T-helper 1 cell treated with Interleukin-12 subunit alpha and Interleukin-12 subunit beta and Interleukin-4 antibody, amounts not matched to agents 30 μg/mL and 1 μg/mL, for 36 hours (primary cell): Measurements from ENCODE around the gene FGF23.
"Not testable (repeated sequence)": the region's sequence is repeated elsewhere in the genome, so short reads cannot be mapped to it uniquely, and the experiment has no call there.

Experiments
- H3K27ac Mint-ChIP-seq: one replicate; pipeline ENCODE4 v1.8.0; 2021; ENCODE audit warnings: mild to moderate bottlenecking, mixed read lengths
- H3K27me3 Mint-ChIP-seq: one replicate; pipeline ENCODE4 v1.8.0; 2021; ENCODE audit warnings: low read depth, mixed read lengths
- H3K36me3 Mint-ChIP-seq: one replicate; pipeline ENCODE4 v1.8.0; 2021; ENCODE audit warnings: low read depth, mixed read lengths
- H3K4me1 Mint-ChIP-seq: one replicate; pipeline ENCODE4 v1.8.0; 2021; ENCODE audit warnings: low read depth, mixed read lengths
- H3K4me3 Mint-ChIP-seq: one replicate; pipeline ENCODE4 v1.8.0; 2021; ENCODE audit warnings: mild to moderate bottlenecking, moderate library complexity, mixed read lengths
- H3K9me3 Mint-ChIP-seq: one replicate; pipeline ENCODE4 v1.8.0; 2021; ENCODE audit warnings: mixed read lengths

The FGF23 gene

GRCh38 chr12:4379405-4379804 lies at the start of gene FGF23:
Gene FGF23 (minus strand): TSS chr12:4379712. CDS start chr12:4379582, 130 bp downstream.
- Mint-ChIP-seq H3K36me3 (no peaks in the 10 kb centered on the region), H3K9me3 (no peaks in the 10 kb centered on the region), H3K4me1 (no peaks in the 10 kb centered on the region), H3K4me3 (no peak within 1 kb of the TSS), H3K27me3 (peaks cover 43% of the 10 kb centered on the region), H3K27ac (no peak within 1 kb of the TSS)

GRCh38 chr12:4424422-4424821 lies 44.9 kb upstream of the FGF23 start:
- Mint-ChIP-seq H3K27me3 (peaks cover 6% of the 10 kb centered on the region), H3K4me3 (no peak overlapping the region), H3K4me1 (no peaks in the 10 kb centered on the region), H3K36me3 (no peaks in the 10 kb centered on the region), H3K27ac (no peak overlapping the region), H3K9me3 (no peaks in the 10 kb centered on the region)

GRCh38 chr12:4423528-4424195 lies 44.1 kb upstream of the FGF23 start:
- no peaks in the 10 kb centered on the region for H3K9me3 Mint-ChIP-seq
- H3K27me3 Mint-ChIP-seq, result peaks cover 5% of the 10 kb centered on the region
- no peak overlapping the region for H3K27ac Mint-ChIP-seq
- H3K4me1 Mint-ChIP-seq, result no peaks in the 10 kb centered on the region
- H3K36me3 Mint-ChIP-seq, result no peaks in the 10 kb centered on the region
- H3K4me3 Mint-ChIP-seq, result no peak overlapping the region

GRCh38 chr12:4422985-4423384 lies 43.5 kb upstream of the FGF23 start:
- no peak overlapping the region for H3K27ac Mint-ChIP-seq
- no peak overlapping the region for H3K4me3 Mint-ChIP-seq
- H3K27me3 Mint-ChIP-seq, result peaks cover 8% of the 10 kb centered on the region
- no peaks in the 10 kb centered on the region for H3K36me3 Mint-ChIP-seq
- H3K9me3 Mint-ChIP-seq, result no peaks in the 10 kb centered on the region
- H3K4me1 Mint-ChIP-seq, result no peaks in the 10 kb centered on the region

- H3K4me3 Mint-ChIP-seq, result no peak overlapping the region
- H3K27ac Mint-ChIP-seq, result no peak overlapping the region
- no peaks in the 10 kb centered on the region for H3K9me3 Mint-ChIP-seq
Measured at GRCh38 chr12:4421590-4422031, 42.1 kb upstream of the FGF23 start.

GRCh38 chr12:4420138-4420670 lies 40.7 kb upstream of the FGF23 start:
- no peak overlapping the region for H3K4me3 Mint-ChIP-seq
- H3K4me1 Mint-ChIP-seq, result peaks cover 9% of the 10 kb centered on the region
- peaks cover 19% of the 10 kb centered on the region for H3K27me3 Mint-ChIP-seq
- H3K9me3 Mint-ChIP-seq, result no peaks in the 10 kb centered on the region
- H3K36me3 Mint-ChIP-seq, result peaks cover 1% of the 10 kb centered on the region
- no peak overlapping the region for H3K27ac Mint-ChIP-seq

More at GRCh38 chr12:4421590-4422031, 42.1 kb upstream of the FGF23 start:
- no peaks in the 10 kb centered on the region for H3K4me1 Mint-ChIP-seq
- H3K27me3 Mint-ChIP-seq, result peaks cover 10% of the 10 kb centered on the region
- no peaks in the 10 kb centered on the region for H3K36me3 Mint-ChIP-seq

GRCh38 chr12:4418913-4419312 lies 39.4 kb upstream of the FGF23 start:
- H3K36me3 Mint-ChIP-seq, result peaks cover 1% of the 10 kb centered on the region
- H3K4me3 Mint-ChIP-seq, result no peak overlapping the region
- H3K27ac Mint-ChIP-seq, result no peak overlapping the region
- H3K4me1 Mint-ChIP-seq, result peaks cover 16% of the 10 kb centered on the region
- peaks cover 19% of the 10 kb centered on the region for H3K27me3 Mint-ChIP-seq
- no peaks in the 10 kb centered on the region for H3K9me3 Mint-ChIP-seq

- Mint-ChIP-seq H3K9me3 (no peaks in the 10 kb centered on the region), H3K27ac (no peak overlapping the region), H3K4me3 (no peak overlapping the region), H3K27me3 (peaks cover 25% of the 10 kb centered on the region), H3K4me1 (peaks cover 18% of the 10 kb centered on the region), H3K36me3 (peaks cover 1% of the 10 kb centered on the region)
Measured at GRCh38 chr12:4417936-4418335, 38.4 kb upstream of the FGF23 start.

- Mint-ChIP-seq H3K4me1 (peaks cover 18% of the 10 kb centered on the region), H3K4me3 (no peak overlapping the region), H3K27ac (no peak overlapping the region), H3K9me3 (no peaks in the 10 kb centered on the region), H3K27me3 (peaks cover 29% of the 10 kb centered on the region), H3K36me3 (peaks cover 1% of the 10 kb centered on the region)
Measured at GRCh38 chr12:4417455-4417854, 37.9 kb upstream of the FGF23 start.

- Mint-ChIP-seq H3K27me3 (peaks cover 40% of the 10 kb centered on the region), H3K36me3 (peaks cover 1% of the 10 kb centered on the region), H3K4me1 (peaks cover 18% of the 10 kb centered on the region), H3K9me3 (no peaks in the 10 kb centered on the region), H3K27ac (no peak overlapping the region), H3K4me3 (no peak overlapping the region)
Measured at GRCh38 chr12:4416276-4416675, 36.8 kb upstream of the FGF23 start.

- H3K4me1 Mint-ChIP-seq, result peaks cover 18% of the 10 kb centered on the region
- H3K36me3 Mint-ChIP-seq, result peaks cover 1% of the 10 kb centered on the region
- no peak overlapping the region for H3K27ac Mint-ChIP-seq
- no peaks in the 10 kb centered on the region for H3K9me3 Mint-ChIP-seq
- no peak overlapping the region for H3K4me3 Mint-ChIP-seq
- peaks cover 38% of the 10 kb centered on the region for H3K27me3 Mint-ChIP-seq
Measured at GRCh38 chr12:4412465-4412864, 33.0 kb upstream of the FGF23 start.

GRCh38 chr12:4412056-4412455 lies 32.5 kb upstream of the FGF23 start:
- peaks cover 1% of the 10 kb centered on the region for H3K36me3 Mint-ChIP-seq

GRCh38 chr12:4407136-4407535 lies 27.6 kb upstream of the FGF23 start:
- Mint-ChIP-seq H3K9me3 (no peaks in the 10 kb centered on the region), H3K27ac (no peak overlapping the region), H3K36me3 (no peaks in the 10 kb centered on the region), H3K27me3 (peaks cover 20% of the 10 kb centered on the region), H3K4me3 (no peak overlapping the region), H3K4me1 (no peaks in the 10 kb centered on the region)

More at GRCh38 chr12:4412056-4412455, 32.5 kb upstream of the FGF23 start:
- Mint-ChIP-seq H3K9me3 (no peaks in the 10 kb centered on the region), H3K27ac (no peak overlapping the region), H3K4me3 (no peak overlapping the region), H3K4me1 (peaks cover 18% of the 10 kb centered on the region), H3K27me3 (peaks cover 38% of the 10 kb centered on the region)

- H3K4me1 Mint-ChIP-seq, H3K4me3 Mint-ChIP-seq, H3K36me3 Mint-ChIP-seq, H3K9me3 Mint-ChIP-seq, H3K27ac Mint-ChIP-seq: not testable (repeated sequence)
- H3K27me3 Mint-ChIP-seq, result peaks cover 21% of the 10 kb centered on the region
Measured at GRCh38 chr12:4404877-4405637, 25.5 kb upstream of the FGF23 start.

- Mint-ChIP-seq H3K9me3 (no peaks in the 10 kb centered on the region), H3K4me3 (no peak overlapping the region), H3K27me3 (peaks cover 30% of the 10 kb centered on the region), H3K36me3 (no peaks in the 10 kb centered on the region), H3K4me1 (no peaks in the 10 kb centered on the region), H3K27ac (no peak overlapping the region)
Measured at GRCh38 chr12:4402996-4403395, 23.5 kb upstream of the FGF23 start.
